Activated T-helper 2 cell treated with anti-CD3 and anti-CD28 coated beads, Interferon-gamma antibody, Interleukin-2, Interleukin-4, amounts not matched to agents 10 μg/mL and 5 μg/mL and 100 μg/mL, durations not matched to agents 14 hours and 24 hours and 36 hours (primary cell): ENCODE measurements around the gene CEP192. TPM values are rescaled to one million over a fixed set of nuclear protein-coding genes. Genes with fewer than 3 reads are reported as not detected.

Source experiments
- total RNA-seq: library from RNA; stranded (reverse); gene quantifications from 2 replicates; pipeline ENCODE4 v1.2.3, GENCODE V29; 2022

CEP192 gene
- total RNA-seq, 1 donor from 2014 or later = 37.4 TPM

Other genes starting within 250 kb of the CEP192 start
- 57.3 and 60.6 TPM in 2 replicates for gene PTPN2, start 107.1 kb upstream of the CEP192 start, total RNA-seq
- 112 and 115 TPM in 2 replicates for gene SEH1L, start 43.4 kb upstream of the CEP192 start, total RNA-seq
- 30.5 and 32.7 TPM in 2 replicates for gene LDLRAD4, start 227.4 kb downstream of the CEP192 start, total RNA-seq